Stimulated activated CD8-positive, alpha-beta memory T cell treated with anti-CD3 and anti-CD28 coated beads, Interleukin-12 subunit alpha, Interleukin-12 subunit beta, amount 100 ng/mL, for 1 hour (primary cell): Measurements from ENCODE around the gene TTLL7.

Experiments used
- DNase-seq: peaks from one replicate; pipeline ENCODE4 v3.0.0-alpha.2; 2020; ENCODE audit warnings: low read depth

TTLL7 gene

DNA sequence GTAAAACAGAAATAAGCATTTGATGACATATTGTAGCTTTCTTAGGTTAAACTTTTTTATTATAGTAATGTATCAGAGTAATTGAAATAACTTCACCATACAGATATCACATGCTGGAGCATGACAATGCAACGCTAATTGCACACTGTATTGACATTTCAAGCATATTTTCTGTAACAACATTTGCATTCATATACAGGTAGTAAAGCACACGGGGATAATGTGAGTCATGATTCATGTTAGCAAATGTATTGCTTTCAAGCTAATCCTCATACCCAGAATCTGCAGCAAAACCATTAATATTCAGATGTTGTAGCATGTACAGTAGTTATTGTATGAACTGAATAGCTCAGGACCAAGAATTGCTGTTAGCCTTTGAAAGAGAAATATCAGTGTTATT is 133.9 kb downstream of the TTLL7 start:
- DNase-seq: no peak

DNA sequence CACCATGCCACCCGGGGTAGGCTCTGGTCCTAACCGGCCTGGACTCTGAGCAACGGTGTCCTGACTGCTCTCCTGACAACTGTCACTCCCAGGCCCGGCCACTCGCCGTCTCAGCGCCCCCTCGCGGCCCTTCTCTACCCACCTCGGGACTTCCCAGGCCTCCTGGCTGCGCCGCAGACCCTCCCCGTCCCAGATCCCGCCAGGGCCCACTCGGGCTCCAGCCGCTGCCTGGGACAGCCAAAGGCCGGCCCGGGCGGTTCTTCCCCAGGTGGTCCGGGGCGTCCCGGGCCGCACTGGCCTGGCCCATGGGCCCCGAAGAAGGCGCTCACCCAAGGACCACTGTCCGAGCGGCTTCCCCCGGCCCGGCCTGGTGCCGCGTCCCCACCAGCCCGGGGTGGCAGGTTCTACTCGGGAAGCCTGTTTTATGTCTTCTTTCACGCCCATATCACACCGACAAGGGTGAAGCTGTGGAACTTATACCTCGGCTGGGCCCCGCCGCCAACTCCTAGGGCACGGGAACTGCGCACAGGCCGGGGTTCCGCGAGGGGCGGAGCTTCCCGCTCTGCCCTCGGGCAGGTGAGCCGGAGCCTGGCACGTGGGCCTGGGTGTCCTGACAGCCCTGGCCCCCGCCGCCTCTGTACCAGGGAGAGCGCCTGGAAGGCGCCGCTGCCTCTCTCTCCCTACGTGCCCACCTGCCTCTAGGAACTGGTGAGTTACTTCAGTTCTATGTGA is 138.3 kb downstream of the TTLL7 start:
- DNase-seq: peak; percentile 50

DNA sequence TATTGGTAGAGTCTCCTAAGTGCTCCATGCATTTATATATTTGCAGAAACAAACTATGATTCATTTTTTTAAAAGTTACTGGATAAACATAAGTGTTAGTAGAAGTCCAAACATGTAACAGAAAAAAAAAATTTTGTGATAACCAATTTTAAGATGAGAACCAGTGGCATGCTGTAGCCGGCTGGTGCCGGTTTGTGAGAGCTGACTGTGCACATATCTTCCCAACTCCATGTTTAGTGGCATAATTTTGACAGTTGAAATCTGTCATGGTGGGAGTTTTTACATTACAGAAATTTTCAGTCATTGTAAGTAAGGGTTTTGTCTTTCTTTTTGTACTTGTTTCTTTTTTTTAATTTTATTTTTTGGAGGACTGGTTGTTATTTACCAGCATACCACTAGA is 141.2 kb downstream of the TTLL7 start:
- no peak for DNase-seq

DNA sequence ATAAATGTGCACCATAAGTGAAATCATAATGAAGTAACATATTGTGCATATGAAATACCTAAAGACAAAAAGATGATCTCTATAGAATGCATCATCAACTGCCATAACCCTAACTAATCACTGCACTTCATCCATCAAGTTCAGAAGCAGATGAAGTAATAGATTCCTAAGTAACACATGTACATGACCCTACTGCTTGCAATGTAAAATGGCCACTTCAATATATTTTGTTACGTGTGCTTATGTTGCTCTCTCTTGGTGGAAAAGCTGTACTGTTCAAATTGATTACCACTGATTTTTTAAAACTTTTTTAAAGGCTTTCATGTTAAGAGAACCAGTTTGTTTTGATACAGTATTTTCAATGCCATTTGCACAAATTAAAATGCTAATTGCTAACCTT is 141.8 kb downstream of the TTLL7 start:
- no peak for DNase-seq

DNA sequence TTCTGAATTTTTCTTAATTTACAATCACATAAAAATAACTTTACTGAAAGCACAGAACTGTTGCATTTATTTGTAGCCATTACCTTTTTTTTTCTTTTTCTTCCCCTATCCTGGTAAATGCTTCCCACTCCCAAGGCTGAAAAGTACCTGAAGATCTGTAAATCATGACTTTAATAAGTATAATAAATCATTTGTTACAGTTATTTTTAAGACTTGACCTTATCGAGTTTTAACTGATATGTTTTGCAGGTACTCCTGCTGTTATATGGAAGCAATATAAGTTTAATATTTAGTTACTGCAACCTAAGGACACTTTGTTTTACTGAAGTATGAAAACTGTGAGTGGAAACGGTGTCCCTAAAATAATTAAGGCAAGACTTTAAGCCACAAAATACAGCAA is 142.6 kb downstream of the TTLL7 start:
- no peak for DNase-seq

DNA sequence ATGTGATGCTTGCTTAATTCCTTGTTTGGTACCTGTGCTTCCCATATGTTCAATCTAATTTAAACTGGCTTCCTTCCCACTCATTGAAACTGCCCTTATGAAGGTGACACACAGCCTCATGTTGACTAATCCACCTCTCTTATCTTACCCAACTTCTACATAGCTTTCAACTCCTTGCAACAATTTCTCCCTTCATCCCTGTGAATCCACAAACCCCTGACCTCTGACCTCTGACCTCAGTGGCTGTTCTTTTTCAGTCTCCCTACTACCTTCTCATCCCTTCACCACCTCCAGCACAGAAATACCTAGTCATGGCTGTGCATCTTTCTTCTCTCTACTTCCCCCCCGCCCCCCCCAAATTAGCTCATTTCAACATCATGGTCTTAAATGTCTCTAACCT is 144.5 kb downstream of the TTLL7 start:
- no peak for DNase-seq

DNA sequence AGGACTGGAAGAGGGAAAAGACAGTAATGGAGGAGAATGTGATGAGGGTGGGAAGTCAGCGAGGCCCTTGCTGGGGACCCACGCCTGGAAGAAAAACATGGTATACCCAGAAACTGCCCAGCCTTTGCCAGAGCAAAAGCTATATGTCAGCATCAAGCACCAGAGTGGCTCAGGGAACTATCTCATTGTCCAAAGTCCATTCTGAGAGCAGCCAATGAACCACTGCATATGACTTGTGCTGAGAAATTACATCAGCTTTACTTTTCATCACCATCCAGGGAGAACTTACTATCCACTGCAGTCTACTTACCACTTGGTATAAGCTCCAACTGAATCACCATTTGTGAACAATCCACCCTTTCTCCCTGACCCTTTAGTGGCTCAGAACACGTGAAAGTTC is 148.1 kb downstream of the TTLL7 start:
- no peak for DNase-seq

DNA sequence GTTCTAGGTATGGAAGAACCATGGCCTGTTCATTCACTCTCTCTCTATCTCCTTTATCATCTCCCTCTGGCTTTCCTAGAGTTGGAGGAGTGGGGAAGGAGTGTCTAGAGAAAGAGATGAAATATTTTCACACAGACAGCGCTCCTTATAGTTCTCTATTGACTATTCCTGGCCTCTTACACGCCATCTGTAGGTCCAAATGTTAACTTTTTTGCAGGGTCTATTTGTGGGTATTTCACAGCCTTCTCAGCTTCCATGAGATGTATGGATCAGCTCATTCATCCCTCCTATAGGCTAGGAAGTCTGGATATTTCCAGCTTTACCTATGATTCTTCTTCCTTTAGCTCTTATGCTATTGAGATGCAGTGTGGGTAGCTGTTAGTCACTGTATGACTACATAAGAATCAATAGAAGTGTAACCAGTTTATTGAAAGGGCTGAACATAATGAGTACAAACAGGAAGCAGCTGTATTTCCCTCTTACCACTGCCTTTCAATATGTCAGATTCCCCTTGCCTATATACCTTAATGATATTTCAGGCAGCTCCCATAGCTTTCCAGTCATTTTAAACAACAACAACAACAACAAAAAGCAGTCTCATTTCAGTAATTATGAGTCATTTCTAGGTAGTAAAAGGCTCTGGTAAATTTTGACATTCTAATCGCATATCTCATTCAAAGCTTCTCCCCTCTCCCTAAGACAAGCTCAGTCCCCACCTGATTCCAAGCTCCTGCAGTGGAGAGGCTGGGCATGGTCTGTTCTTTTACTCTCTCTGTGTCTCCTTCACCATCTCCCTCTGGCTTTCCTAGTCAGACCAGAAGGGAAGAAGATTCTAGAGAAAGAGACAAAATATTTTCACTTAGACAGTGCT is 149.5 kb downstream of the TTLL7 start:
- DNase-seq: no peak

DNA sequence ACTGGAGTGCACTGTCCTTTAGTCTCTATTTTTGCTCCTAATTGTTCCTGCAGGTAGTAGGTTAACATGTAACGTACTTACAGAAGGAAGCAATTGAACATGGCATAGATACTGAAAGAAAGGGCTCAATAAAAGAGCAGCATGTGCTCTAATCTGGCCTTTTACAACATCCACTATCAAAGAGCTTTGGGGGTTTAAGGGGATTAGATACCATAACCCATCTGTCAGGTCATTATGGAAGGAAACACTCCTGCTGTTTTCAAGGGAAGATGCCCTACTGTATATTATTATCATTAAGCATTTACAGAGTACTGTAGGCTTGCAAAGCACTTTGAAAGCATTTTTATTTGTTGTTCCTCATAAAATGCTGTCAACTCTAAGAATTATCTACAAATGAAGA is 152.8 kb downstream of the TTLL7 start:
- DNase-seq: no peak

DNA sequence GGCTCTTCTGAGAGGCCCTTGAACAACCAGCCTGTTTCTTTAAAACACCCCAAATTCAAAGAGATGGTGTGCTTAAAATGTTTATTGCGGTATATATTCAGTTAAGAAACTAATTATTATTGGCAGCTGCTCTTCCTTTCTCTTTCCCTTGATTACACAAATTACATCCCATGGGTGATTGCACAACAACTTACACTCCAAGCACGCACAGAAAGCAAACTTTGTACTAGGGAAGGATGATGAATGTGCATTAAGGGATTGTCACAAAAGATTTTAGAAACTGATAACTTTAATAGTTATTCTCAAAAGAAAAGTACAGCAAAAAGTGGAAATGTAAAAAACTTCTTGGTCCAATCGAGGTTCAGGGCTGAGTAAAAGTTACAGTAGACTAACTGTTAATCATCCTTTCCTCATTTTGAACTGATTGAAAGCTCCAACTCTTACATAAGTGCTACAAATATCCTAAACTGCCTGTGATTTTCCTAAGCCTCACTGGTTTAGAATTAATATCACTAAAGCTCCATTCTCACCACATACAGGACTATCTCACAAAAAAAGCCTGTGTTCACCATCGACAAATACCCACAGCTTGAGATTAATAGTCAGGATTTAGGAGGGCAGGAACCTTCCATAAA is 153.4 kb downstream of the TTLL7 start:
- no peak for DNase-seq

DNA sequence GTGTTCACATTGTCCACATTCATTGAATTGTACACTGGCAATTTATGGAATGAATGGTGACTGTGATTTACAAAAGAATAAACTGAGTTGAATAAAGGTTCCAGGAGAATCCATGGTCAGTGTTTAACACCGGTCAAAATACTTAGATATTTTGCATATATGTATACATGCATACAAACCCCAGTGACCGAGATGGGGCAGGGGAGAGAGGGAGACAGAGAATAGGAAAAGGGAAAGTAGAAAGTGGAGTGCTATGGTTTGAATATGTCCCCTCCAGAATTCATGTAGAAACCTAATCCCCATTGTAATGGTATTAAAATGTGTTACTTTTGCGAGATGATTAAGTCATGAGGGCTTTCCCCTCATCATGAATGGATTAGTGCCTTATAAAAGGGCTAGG is 154.4 kb downstream of the TTLL7 start:
- no peak for DNase-seq

DNA sequence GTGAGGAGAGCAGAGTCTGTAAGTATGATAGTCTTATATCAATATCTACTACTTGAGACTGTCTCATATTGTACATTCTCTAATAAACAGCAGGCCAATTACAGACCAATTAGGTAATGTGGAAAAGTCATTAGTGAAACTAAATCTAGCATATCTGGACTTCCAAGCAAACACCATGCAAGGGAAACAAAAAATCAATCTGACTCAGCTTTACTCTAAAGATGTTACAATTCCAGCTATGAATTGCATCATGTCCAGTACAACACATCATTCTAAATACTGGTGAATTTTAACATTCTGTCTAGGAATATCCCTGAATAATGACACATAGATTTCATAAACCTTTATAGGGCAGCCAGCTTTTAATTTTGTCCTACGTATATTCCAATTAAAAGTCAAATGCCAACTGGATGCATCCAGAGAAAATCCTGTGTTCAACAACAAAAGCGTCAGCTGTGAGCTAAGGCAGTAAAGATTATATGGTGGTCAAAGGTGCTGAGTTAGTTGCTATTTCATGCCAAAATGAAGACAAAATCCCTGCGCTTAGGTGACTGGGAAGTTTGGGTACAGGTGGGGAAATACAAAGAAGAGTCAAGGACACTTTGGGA is 159.3 kb downstream of the TTLL7 start:
- no peak for DNase-seq

DNA sequence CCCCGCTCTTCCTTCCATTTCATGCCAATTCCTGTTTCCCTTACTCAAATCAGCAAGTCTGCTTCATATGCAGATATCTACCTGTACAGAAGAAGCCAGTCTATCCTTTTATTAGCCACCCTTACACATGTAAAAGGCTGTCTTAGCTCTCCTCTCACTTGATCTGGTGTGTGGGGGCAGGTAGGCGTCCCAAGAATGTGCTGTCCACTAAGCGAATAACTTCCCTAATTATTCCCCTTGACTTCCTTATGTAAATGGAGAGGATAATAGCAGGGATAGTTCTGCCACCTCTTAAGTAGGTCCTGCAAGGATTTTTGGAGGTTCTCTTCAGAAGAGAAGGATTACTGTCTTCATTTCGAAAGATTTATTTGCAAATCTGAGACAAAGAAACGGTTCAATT is 160.4 kb downstream of the TTLL7 start:
- no peak for DNase-seq

DNA sequence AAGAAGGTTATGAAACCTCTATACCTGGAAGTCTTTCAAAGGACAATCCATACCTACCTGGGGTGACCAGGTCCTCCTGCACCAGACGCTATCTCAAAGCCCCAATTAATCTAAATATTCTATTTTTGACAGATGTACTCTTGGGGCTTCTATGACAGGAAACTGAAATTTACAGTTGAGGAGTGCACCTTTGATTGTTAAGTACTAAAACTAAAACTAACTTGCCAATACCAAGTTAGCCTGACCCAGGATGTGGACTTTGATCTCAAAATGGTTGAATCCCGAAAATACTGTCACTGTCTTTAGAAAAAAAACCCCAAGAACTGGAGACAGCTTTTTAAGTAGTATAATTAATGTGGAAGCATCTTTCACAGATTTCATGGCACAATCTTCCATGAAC is 162.4 kb downstream of the TTLL7 start:
- DNase-seq: no peak

DNA sequence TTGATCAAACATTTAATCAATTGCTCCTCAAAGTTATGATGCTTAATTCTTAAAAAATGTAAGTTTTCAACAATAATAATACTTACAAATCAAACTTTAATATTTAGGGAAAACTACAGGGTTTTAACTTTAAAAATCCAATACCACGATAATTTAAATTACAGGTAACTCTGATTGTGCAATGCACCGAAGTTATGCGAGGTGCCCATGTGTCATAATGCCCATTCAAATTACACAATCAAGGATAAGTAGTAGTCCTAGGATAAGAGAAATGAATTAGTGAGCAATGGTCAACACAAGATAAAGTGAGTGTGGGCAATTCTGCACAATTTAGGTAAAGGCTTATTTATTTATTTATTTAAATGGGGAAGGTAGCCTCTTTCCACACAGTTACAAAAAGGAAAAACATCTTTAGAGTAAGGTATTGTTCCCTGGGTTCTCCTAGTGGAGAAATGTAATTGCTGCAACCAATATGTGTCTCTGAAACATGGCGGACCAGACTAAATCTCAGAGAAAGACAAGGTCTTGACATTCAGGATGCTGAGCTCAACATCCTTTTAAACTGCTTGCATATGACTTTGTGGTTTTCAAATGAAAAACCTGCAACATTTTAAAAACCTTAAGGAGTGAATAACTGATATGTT is 164.2 kb downstream of the TTLL7 start:
- no peak for DNase-seq

DNA sequence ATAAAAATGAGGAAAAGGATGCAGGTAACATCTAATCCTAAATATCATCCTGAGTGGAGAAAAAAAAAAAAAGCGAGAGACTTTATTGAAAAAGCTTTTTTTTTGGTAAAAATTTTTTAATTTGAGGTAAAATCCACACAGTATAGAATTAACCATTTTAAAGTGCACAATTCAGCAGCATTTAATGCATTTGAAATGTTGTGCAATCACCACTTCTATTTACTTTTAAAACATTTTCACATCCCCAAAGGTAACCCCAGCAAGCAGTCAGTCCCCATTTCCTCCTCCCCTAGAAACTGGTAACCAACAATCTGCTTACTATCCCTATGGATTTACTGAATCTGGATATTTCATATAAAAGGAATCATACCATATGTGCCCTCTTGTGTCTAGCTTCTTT is 166.7 kb downstream of the TTLL7 start:
- DNase-seq: no peak

DNA sequence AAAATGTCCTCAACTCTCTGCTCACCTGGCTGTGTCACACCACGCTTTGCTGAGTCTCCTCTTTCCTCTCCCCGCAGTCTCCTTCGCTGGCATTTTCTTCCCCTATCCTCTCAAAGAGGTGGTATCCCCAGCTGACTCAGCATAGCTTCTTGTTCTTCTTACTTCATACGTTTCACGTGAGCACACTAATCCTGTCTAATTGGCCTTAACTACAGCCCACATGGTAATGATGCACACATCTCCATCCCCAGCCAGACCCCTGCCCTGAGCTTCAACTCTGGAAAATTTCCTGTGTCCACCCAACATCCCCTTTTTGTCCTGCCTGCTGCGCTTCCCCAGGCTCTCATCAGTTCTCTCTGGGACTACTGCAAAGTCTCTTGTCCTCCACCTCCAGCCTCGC is 169.8 kb downstream of the TTLL7 start:
- no peak for DNase-seq

DNA sequence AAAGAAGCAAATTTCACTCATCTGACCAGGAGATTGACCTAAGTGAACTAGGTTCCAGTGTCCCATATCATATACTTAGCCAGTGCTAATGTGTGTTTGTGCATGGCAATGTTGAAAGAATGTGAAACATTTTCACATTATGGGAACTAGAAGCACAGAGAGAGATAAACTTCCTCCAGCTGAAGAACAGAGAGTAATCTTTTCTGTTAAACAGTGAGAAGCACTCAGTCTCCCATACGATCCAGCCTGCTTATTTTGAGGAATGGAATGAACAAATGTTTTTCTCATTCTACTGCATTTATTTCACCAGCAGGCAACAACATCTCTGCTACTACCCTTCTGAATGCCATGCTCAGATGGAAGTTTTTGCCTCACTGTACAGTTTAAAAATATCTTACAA is 170.5 kb downstream of the TTLL7 start:
- no peak for DNase-seq

DNA sequence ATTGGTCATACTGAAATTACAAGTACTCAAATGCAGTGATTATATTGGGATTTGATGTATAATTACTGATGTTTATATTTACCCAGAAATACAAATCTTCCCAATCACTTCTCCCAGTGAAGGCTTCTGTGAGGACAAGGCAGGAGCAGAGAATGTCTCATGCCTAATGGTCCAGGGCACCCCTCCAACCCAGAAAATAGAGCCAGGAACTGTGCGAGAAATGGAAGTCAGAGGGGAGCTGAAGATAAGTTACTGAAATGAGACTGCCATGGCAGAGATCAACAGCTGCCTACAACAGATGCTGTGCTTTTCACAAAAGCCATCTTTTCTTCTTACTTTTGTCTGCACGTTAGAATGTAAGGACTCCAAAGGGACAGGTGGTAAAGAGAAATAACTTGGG is 171.2 kb downstream of the TTLL7 start:
- DNase-seq: no peak

DNA sequence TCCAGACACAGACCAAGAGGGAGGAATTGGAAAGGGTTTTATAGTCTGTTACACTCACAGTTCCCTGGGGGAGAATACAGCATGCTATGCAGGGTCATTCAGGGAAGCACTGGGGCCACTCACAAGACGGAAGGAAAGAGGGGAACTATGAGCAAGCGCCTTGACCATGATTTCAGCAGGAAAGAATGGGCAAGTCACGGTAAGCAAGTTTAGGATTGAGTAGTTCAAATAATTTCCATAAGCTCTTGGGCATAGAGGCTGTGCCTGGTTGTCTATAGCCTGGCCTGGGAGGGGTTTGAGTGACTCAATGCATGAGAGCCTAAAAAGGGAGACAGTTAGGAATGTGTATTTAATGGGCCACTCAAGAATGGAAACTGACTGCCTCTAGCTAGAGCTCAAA is 176.7 kb downstream of the TTLL7 start:
- no peak for DNase-seq

DNA sequence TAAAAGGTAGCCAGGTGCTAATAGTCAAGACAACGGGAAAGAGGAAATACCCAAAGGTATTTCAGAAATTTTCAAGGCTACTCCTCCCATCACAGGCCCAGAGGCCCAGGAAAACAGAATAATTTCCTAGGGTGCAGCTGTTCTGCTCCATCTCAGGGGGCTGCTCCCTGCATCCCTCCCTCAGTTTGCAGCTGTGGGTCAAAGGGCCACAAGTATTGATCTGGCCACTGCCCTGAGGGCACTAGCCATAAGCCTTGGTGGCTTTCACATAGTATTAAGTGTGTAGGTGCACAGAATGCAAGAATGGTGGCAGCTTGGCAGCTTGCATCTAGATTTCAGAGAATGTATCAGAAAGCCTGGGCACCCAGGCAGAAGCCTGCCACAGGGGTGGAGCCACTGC is 179.5 kb downstream of the TTLL7 start:
- DNase-seq: no peak

DNA sequence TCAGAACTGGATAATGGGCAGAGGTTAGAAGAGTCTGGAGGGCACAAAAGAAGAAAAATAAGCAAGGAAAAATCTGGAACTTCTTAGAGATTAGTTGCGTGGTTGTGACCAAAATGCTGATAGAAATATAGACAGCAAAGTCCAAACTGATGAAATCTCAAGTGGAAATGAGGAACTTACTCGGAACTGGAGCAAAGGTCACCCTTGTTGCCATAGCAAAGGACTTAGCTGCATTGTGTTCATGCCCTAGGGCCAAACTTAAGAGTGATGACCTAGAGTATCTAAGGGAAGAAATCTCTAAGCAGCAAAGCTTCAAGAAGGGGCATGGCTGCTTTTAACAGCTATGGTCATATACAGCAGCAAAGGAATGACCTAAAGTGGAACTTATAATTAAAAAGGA is 180.0 kb downstream of the TTLL7 start:
- no peak for DNase-seq
